HUES6 (cell line): ENCODE measurements around the gene CNP.

Experiments used
- H3K27ac ChIP-seq: 2 replicates; pipeline ENCODE4 v1.7.0; 2013; ENCODE audit warnings: low read depth, mild to moderate bottlenecking, low read length, inconsistent platforms
- H3K27me3 ChIP-seq: 2 replicates; pipeline ENCODE4 v1.6.1; 2013; ENCODE audit warnings: low read length; ENCODE audit not compliant: control insufficient read depth, insufficient read depth
- H3K36me3 ChIP-seq: 2 replicates; pipeline ENCODE4 v1.6.1; 2013; ENCODE audit warnings: low read length; ENCODE audit not compliant: control insufficient read depth, insufficient read depth
- H3K4me1 ChIP-seq: 2 replicates; pipeline ENCODE4 v1.6.1; 2013; ENCODE audit warnings: low read length; ENCODE audit not compliant: control insufficient read depth, insufficient read depth
- H3K4me3 ChIP-seq: 2 replicates; pipeline ENCODE4 v1.5.1; 2013; ENCODE audit warnings: low read depth, low read length
- H3K9ac ChIP-seq: one replicate; pipeline ENCODE4 v1.6.1; 2013; ENCODE audit warnings: mild to moderate bottlenecking, low read length
- H3K9me3 ChIP-seq: 2 replicates; pipeline ENCODE4 v1.6.1; 2013; ENCODE audit warnings: low read depth, low read length; ENCODE audit not compliant: control insufficient read depth, insufficient read depth

CNP gene

GRCh38 chr17:41965694-41966462 lies 717 bp upstream of the CNP start:
- Histone ChIP-seq H3K36me3 (peaks cover 19% of the 10 kb centered on the region), H3K27ac (peak overlapping the region; percentile 18; the same call in 1 of the 2 replicates), H3K4me3 (peak overlapping the region; percentile 74), H3K9ac (peak overlapping the region; percentile 53), H3K9me3 (no peaks in the 10 kb centered on the region), H3K27me3 (no peaks in the 10 kb centered on the region), H3K4me1 (peaks cover 26% of the 10 kb centered on the region)

- Histone ChIP-seq H3K4me1 (peaks cover 26% of the 10 kb centered on the region), H3K4me3 (peak overlapping the region; percentile 74), H3K27me3 (no peaks in the 10 kb centered on the region), H3K27ac (peak overlapping the region; percentile 92; the same call in 1 of the 2 replicates), H3K9me3 (no peaks in the 10 kb centered on the region), H3K36me3 (peaks cover 31% of the 10 kb centered on the region), H3K9ac (peak overlapping the region; percentile 92)
These were observed 736 bp downstream of the CNP start for GRCh38 chr17:41967141-41967920.

GRCh38 chr17:41967921-41968578 lies 1.5 kb downstream of the CNP start:
- H3K36me3 ChIP-seq: peaks cover 38% of the 10 kb centered on the region
- peak overlapping the region; percentile 74 for H3K4me3 ChIP-seq

GRCh38 chr17:41968676-41969075 lies 2.1 kb downstream of the CNP start:
- H3K4me1 ChIP-seq: peaks cover 22% of the 10 kb centered on the region
- peaks cover 44% of the 10 kb centered on the region for H3K36me3 ChIP-seq
- H3K4me3 ChIP-seq: no peak overlapping the region
- no peaks in the 10 kb centered on the region for H3K9me3 ChIP-seq
- H3K27me3 ChIP-seq: no peaks in the 10 kb centered on the region
- H3K27ac ChIP-seq: no peak overlapping the region
- no peak overlapping the region for H3K9ac ChIP-seq

More at GRCh38 chr17:41967921-41968578, 1.5 kb downstream of the CNP start:
- Histone ChIP-seq H3K27ac (no peak overlapping the region), H3K9me3 (no peaks in the 10 kb centered on the region), H3K4me1 (peaks cover 22% of the 10 kb centered on the region), H3K9ac (peak overlapping the region; percentile 92), H3K27me3 (no peaks in the 10 kb centered on the region)

GRCh38 chr17:41970901-41971331 lies 4.3 kb downstream of the CNP start:
- Histone ChIP-seq H3K9me3 (no peaks in the 10 kb centered on the region), H3K9ac (no peak overlapping the region), H3K27ac (no peak overlapping the region), H3K4me3 (no peak overlapping the region), H3K4me1 (peaks cover 14% of the 10 kb centered on the region; the same call in 1 of the 2 replicates), H3K36me3 (peaks cover 66% of the 10 kb centered on the region), H3K27me3 (no peaks in the 10 kb centered on the region)

- Histone ChIP-seq H3K27me3 (no peaks in the 10 kb centered on the region), H3K36me3 (peaks cover 76% of the 10 kb centered on the region), H3K9ac (no peak overlapping the region), H3K9me3 (no peaks in the 10 kb centered on the region), H3K4me3 (no peak overlapping the region), H3K4me1 (peaks cover 12% of the 10 kb centered on the region; the same call in 1 of the 2 replicates), H3K27ac (no peak overlapping the region)
These were observed 5.3 kb downstream of the CNP start for GRCh38 chr17:41971721-41972523.

GRCh38 chr17:41972571-41973407 lies 6.2 kb downstream of the CNP start:
- H3K4me3 ChIP-seq: no peak overlapping the region
- peaks cover 7% of the 10 kb centered on the region; the same call in 1 of the 2 replicates for H3K4me1 ChIP-seq
- peaks cover 85% of the 10 kb centered on the region for H3K36me3 ChIP-seq
- no peak overlapping the region for H3K27ac ChIP-seq
- H3K9me3 ChIP-seq: no peaks in the 10 kb centered on the region
- no peaks in the 10 kb centered on the region for H3K27me3 ChIP-seq
- no peak overlapping the region for H3K9ac ChIP-seq

- no peaks in the 10 kb centered on the region for H3K27me3 ChIP-seq
- H3K4me1 ChIP-seq: peaks cover 4% of the 10 kb centered on the region; the same call in 1 of the 2 replicates
- H3K9me3 ChIP-seq: no peaks in the 10 kb centered on the region
- H3K36me3 ChIP-seq: peaks cover 86% of the 10 kb centered on the region
- H3K27ac ChIP-seq: no peak overlapping the region
- no peak overlapping the region for H3K9ac ChIP-seq
- H3K4me3 ChIP-seq: no peak overlapping the region
These were observed 6.8 kb downstream of the CNP start for GRCh38 chr17:41973408-41973811.

GRCh38 chr17:41974031-41974430 lies 7.4 kb downstream of the CNP start:
- H3K4me1 ChIP-seq: no peaks in the 10 kb centered on the region
- no peak overlapping the region for H3K9ac ChIP-seq
- H3K4me3 ChIP-seq: no peak overlapping the region
- no peaks in the 10 kb centered on the region for H3K27me3 ChIP-seq
- no peak overlapping the region for H3K27ac ChIP-seq
- H3K36me3 ChIP-seq: peaks cover 84% of the 10 kb centered on the region
- no peaks in the 10 kb centered on the region for H3K9me3 ChIP-seq

- Histone ChIP-seq H3K9me3 (no peaks in the 10 kb centered on the region), H3K4me3 (no peak overlapping the region), H3K27me3 (no peaks in the 10 kb centered on the region), H3K27ac (no peak overlapping the region), H3K4me1 (no peaks in the 10 kb centered on the region), H3K9ac (no peak overlapping the region), H3K36me3 (peaks cover 84% of the 10 kb centered on the region)
These were observed 8.1 kb downstream of the CNP start for GRCh38 chr17:41974658-41975057.
